Measurements from ENCODE around the gene ABCG1.
"Not testable (repeated sequence)": the region's sequence is repeated elsewhere in the genome, so short reads cannot be mapped to it uniquely, and the experiment has no call there.

ABCG1 gene

DNA sequence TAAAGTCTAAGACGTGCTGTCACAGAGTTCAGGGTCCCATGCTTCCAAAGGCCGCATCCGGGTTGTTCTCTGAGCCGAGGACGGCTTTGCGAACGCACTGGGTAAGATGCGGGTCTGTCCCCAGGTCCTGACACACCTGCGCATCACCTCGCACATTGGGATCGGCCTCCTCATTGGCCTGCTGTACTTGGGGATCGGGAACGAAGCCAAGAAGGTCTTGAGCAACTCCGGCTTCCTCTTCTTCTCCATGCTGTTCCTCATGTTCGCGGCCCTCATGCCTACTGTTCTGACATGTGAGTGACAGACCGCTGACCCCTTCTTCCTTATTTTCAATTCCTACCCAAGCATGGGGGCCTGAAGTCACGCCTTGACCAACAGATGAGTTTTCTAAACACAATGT lies 71.0 kb downstream of the ABCG1 start:
- DNase-seq (ENCODE audit: extremely low spot score): no peak
- CTCF ChIA-PET: no interaction called here
- POLR2A ChIA-PET: no interaction called here
- no peak for TF ChIP-seq CTBP1 (IDR thresholded peaks at IDR 0.05; ENCODE audit: borderline replicate concordance)
- TF ChIP-seq TARDBP (IDR thresholded peaks at IDR 0.05): no peak
- TF ChIP-seq ELF4 (IDR thresholded peaks at IDR 0.05): no peak
- no peak for TF ChIP-seq L3MBTL2 (conservative IDR thresholded peaks at IDR 0.05)
- TF ChIP-seq NFRKB (IDR thresholded peaks at IDR 0.05): no peak
- no peak for TF ChIP-seq HDGF (IDR thresholded peaks at IDR 0.05; ENCODE audit: borderline replicate concordance)
- TF ChIP-seq SUZ12 (IDR thresholded peaks at IDR 0.05): no peak
- no peak for TF ChIP-seq BHLHE40 (IDR thresholded peaks at IDR 0.05; ENCODE audit: borderline replicate concordance)
- no peak for TF ChIP-seq ZNF384 (IDR thresholded peaks at IDR 0.05)
- TF ChIP-seq ARNT (IDR thresholded peaks at IDR 0.05): no peak
- no peak for TF ChIP-seq FOXK2 (IDR thresholded peaks at IDR 0.05)
- TF ChIP-seq LEF1 (IDR thresholded peaks at IDR 0.05; ENCODE audit: borderline replicate concordance): no peak
- TF ChIP-seq SP1 (IDR thresholded peaks at IDR 0.05): no peak
- TF ChIP-seq, protein P1, sequence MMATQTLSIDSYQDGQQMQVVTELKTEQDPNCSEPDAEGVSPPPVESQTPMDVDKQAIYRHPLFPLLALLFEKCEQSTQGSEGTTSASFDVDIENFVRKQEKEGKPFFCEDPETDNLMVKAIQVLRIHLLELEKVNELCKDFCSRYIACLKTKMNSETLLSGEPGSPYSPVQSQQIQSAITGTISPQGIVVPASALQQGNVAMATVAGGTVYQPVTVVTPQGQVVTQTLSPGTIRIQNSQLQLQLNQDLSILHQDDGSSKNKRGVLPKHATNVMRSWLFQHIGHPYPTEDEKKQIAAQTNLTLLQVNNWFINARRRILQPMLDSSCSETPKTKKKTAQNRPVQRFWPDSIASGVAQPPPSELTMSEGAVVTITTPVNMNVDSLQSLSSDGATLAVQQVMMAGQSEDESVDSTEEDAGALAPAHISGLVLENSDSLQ (IDR thresholded peaks at IDR 0.05): no peak
- no peak for TF ChIP-seq FOXM1 (IDR thresholded peaks at IDR 0.05; ENCODE audit: borderline replicate concordance)
- TF ChIP-seq FOXA1 (IDR thresholded peaks at IDR 0.05): no peak

- TF ChIP-seq, protein P1 (IDR thresholded peaks at IDR 0.05): no peak
- no peak for TF ChIP-seq NFRKB (IDR thresholded peaks at IDR 0.05)
- no peak for TF ChIP-seq LEF1 (IDR thresholded peaks at IDR 0.05; ENCODE audit: borderline replicate concordance)
- TF ChIP-seq SP1 (IDR thresholded peaks at IDR 0.05): no peak
- TF ChIP-seq ZNF384 (IDR thresholded peaks at IDR 0.05): no peak
- no peak for TF ChIP-seq FOXK2 (IDR thresholded peaks at IDR 0.05)
- ChIA-PET POLR2A (no interaction called here), CTCF (no interaction called here)
- no peak for DNase-seq (ENCODE audit: extremely low spot score)
These were observed 71.6 kb downstream of the ABCG1 start for GRCh38 chr21:42290505-42290904.

GRCh38 chr21:42291003-42291750 lies 72.2 kb downstream of the ABCG1 start:
- CTCF ChIA-PET: no interaction called here
- POLR2A ChIA-PET: no interaction called here
- TF ChIP-seq CTBP1 (IDR thresholded peaks at IDR 0.05; ENCODE audit: borderline replicate concordance): no peak
- TF ChIP-seq FOXM1 (IDR thresholded peaks at IDR 0.05; ENCODE audit: borderline replicate concordance): no peak
- TF ChIP-seq FOXK2 (IDR thresholded peaks at IDR 0.05): no peak
- TF ChIP-seq TARDBP (IDR thresholded peaks at IDR 0.05): no peak
- no peak for TF ChIP-seq ZNF384 (IDR thresholded peaks at IDR 0.05)
- TF ChIP-seq NFRKB (IDR thresholded peaks at IDR 0.05): no peak
- no peak for TF ChIP-seq SUZ12 (IDR thresholded peaks at IDR 0.05)
- no peak for TF ChIP-seq L3MBTL2 (conservative IDR thresholded peaks at IDR 0.05)
- no peak for TF ChIP-seq ELF4 (IDR thresholded peaks at IDR 0.05)
- TF ChIP-seq, protein P1 (IDR thresholded peaks at IDR 0.05): no peak
- TF ChIP-seq HDGF (IDR thresholded peaks at IDR 0.05; ENCODE audit: borderline replicate concordance): no peak
- no peak for TF ChIP-seq BHLHE40 (IDR thresholded peaks at IDR 0.05; ENCODE audit: borderline replicate concordance)
- no peak for TF ChIP-seq SP1 (IDR thresholded peaks at IDR 0.05)
- no peak for TF ChIP-seq FOXA1 (IDR thresholded peaks at IDR 0.05)
- TF ChIP-seq LEF1 (IDR thresholded peaks at IDR 0.05; ENCODE audit: borderline replicate concordance): no peak
- no peak for TF ChIP-seq ARNT (IDR thresholded peaks at IDR 0.05)
- no peak for DNase-seq (ENCODE audit: extremely low spot score)

- POLR2A ChIA-PET: no interaction called here
- CTCF ChIA-PET: no interaction called here
- no peak for DNase-seq (ENCODE audit: extremely low spot score)
- no peak for TF ChIP-seq ZNF384 (IDR thresholded peaks at IDR 0.05)
- no peak for TF ChIP-seq LEF1 (IDR thresholded peaks at IDR 0.05; ENCODE audit: borderline replicate concordance)
- TF ChIP-seq ELF4 (IDR thresholded peaks at IDR 0.05): no peak
- TF ChIP-seq L3MBTL2 (conservative IDR thresholded peaks at IDR 0.05): no peak
- TF ChIP-seq, protein P1 (IDR thresholded peaks at IDR 0.05): no peak
- no peak for TF ChIP-seq SP1 (IDR thresholded peaks at IDR 0.05)
- no peak for TF ChIP-seq HDGF (IDR thresholded peaks at IDR 0.05; ENCODE audit: borderline replicate concordance)
- TF ChIP-seq FOXA1 (IDR thresholded peaks at IDR 0.05): no peak
- no peak for TF ChIP-seq CTBP1 (IDR thresholded peaks at IDR 0.05; ENCODE audit: borderline replicate concordance)
- TF ChIP-seq BHLHE40 (IDR thresholded peaks at IDR 0.05; ENCODE audit: borderline replicate concordance): no peak
- TF ChIP-seq TARDBP (IDR thresholded peaks at IDR 0.05): no peak
- TF ChIP-seq FOXM1 (IDR thresholded peaks at IDR 0.05; ENCODE audit: borderline replicate concordance): no peak
- no peak for TF ChIP-seq SUZ12 (IDR thresholded peaks at IDR 0.05)
- no peak for TF ChIP-seq FOXK2 (IDR thresholded peaks at IDR 0.05)
- TF ChIP-seq ARNT (IDR thresholded peaks at IDR 0.05): no peak
- TF ChIP-seq NFRKB (IDR thresholded peaks at IDR 0.05): no peak
These were observed 73.0 kb downstream of the ABCG1 start for GRCh38 chr21:42291751-42292562.

DNA sequence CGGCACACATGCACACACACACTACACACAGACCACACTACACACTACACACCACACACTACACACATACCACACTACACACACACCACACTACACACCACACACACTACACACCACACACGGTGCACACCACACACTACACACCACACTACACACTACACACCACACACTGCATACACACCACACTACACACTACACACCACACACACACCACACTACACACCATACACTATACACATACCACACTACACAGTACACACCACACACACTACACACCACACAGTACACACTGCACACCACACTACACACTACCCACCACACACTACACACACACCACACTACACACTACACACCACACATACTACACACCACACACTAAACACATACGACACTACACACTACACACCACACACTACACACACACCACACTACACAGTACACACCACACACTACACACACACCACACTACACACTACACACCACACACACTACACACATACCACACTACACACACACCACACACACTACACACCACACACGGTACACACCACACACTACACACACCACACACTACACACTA lies 73.7 kb downstream of the ABCG1 start:
- DNase-seq (ENCODE audit: extremely low spot score); POLR2A ChIA-PET; CTCF ChIA-PET: not testable (repeated sequence)

All from HEK293T (cell line).